ENCODE results near the gene IFITM5.
A peak's percentile ranks its signal among the peaks of the same experiment; 100 is the strongest.
"Not testable (repeated sequence)": the region's sequence is repeated elsewhere in the genome, so short reads cannot be mapped to it uniquely, and the experiment has no call there.

The IFITM5 gene

DNA sequence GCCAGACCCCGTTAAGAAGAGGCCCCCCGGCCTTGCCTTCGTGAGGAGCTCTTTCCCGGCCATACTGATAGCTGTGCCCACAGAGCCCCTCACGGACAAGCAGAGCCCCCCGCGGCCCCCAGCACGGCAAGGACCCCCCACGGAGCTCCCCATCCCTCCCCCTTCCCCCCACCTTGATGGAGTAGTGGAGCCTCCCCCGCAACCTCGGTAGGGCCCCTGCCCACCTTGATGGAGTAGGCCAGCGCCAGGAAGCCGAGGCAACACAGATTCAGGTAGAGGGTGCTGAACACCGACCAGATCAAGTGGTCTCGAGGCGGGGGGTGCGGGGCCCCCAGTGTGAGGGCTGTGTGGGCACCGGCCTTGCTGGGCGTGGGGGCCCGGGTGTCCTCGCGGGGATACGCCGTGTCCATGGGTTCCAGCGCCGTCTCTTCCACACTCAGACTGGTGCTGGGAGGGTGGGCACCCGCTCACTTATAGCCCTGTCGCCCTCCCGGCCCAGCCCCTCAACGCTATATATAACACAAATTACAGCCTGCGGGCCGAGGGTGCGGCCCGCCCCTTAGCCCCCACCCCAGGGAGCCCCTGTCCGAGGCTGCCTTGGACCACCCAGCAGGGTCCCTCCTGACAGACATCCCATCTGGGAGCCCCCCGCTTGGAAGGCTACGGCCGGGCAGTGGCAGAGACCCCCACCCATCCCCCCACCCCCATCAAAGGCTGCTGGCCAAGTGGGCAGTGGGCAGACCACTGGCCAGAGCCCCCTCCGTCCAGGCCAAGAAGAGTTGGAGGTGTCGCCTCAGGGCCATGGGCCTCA is at the start of gene IFITM5:
IFITM5 (minus strand) TSS at position 446 of the 811 bp plus-strand sequence; CDS start at position 410, 36 bp downstream.
- DNase-seq, result no peak

DNA sequence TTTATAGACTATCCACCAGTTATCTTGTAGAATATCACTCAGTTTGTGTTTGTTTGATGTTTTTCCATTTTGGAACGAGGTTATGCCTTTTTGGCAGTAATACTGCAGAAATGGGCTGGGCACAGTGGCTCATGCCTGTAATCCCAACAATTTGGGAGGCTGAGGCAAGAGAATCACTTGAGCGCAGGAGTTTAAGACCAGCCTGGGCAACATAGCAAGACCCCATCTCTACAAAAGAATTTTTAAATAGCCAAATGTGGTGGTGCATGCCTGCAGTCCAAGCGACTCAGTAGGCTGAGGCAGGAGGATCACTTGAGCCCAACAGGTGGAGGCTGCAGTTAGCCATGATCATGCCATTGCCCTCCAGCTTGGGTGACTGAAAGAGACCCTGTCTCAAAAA is 47.2 kb upstream of the IFITM5 start:
- DNase-seq, result no peak

DNA sequence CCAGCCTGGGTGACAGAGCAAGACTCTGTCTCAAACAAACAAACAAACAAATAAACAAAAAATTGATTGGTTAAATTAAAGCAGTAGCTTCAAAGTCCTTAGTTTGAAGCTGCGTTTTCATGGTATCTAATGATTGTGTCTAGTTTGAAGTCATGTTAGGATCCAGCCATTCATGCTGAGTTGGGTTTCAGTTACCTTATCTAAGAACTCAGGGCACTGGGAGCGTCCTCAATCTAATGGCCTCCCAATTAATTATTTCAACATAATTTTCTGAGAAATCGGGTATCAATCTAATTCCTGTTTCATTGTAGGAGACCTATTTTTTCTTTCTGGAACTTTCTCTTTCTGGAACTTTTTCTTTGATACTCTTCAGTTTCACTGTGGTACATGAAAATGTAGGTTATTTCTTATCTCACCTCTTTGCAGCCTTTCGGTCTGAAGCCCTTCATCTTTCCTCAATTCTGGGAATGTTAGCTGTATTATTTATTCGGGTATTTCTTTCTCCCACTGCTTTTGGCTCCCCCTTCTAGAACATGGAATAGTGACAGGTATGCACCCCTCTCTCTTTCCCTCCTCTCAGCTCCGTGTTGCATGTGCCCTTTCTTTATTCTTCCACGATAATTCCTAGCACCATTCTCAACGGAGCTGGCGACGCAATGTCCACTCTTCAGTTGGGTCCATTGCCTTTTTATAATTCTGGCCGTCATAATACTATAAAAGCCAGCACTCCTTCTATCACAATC is 45.7 kb upstream of the IFITM5 start:
- DNase-seq, result no peak

DNA sequence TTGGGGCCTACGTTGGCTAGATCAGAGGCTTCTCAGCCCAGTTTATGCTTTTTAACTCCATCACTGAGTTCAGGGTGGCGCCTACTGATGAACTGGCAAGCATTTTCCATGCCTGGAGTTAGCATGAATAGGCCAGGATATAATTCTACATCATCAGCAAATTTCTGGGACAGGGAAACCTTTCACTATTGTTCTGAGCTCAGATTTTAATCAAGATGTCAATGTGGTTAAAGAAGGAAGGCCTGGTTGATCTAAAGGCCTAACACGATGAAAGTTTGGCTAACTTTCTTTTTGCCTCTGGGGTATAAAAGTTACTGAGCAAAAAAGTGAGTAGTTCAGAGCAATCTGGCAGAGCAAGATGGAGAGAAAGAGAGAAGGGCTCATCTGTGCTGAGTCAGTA is 43.0 kb upstream of the IFITM5 start:
- DNase-seq, result no peak

DNA sequence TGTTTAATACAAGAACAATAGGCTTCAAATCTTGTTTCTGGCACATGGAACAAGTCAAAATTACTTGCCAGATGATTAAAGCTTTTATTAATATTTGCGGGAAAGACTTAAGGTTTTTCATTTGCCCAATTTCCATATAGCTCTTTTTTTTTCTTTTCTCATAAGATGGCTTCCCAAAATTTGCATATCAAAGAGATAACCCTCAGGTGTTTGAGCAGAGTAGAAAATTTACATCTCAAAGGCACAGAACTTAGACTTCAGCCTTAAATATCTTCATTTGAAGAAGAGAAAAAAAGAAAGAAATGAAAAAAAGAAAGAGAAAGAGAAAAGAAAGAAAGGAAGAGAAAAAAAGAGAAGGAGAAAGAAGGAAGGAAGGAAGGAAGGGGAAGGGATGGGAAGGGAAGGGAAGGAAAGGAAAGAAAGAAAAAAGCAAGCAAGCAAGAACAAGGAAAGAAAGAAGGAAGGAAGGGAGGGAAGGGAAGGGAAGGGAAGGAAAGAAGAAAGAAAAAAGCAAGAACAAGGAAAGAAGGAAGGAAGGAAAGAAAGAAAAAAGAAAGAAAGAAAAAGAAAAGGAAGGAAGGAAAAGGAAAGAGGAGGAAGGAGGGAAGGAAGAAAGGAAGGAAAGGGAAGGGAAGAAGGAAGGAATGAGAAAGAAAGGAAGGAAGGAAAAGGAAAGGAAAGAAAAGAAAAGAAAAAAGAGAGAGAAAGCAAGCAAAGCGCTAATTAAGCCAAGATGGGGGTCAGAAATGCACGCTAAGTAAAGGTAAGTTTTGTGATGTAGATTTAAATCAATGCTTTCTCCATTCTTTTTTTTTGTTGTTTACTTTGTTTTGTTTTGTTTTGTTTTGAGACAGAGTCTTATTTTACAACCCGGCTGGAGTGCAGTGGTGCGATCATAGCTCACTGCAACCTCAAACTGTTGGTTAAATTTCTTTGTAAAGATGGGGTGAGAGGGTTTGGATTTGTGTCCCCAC is 41.5 kb upstream of the IFITM5 start:
- no peak for DNase-seq

DNA sequence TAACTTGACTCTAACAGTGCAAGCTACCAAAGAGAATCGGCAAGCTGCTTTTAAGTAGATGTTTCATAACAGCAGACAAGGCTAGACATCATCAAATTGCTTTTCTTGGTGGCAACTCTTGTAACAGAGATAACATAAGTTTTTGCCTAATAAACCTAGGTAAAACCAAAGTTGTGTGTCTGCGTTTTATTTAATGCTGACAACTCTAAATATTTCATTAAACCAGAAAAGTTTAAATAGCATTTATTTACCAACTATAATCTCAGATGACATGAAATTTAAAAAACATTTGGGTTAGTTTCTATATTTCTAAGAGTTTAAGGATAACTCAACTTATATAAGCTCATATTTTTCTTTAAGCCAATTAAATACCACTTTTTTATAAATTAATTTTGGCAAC is 40.6 kb upstream of the IFITM5 start:
- DNase-seq, result no peak

DNA sequence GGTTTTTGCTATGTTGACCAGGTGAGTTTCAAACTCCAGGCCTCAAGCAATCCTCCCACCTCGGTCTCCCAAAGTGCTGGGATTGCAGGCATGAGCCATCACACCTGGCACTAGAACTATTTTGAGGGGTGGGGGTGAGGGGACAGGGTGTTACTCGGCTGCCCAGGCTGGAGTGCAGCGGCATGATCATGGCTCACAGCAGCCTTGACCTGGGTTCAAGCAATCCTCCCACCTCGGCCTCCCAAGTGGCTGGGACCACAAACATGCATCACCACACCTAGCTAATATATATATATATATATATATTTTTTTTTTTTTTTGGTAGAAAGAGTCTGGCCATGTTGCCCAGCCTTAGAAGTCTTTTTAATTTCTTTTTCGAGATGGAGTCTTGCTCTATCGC is 38.4 kb upstream of the IFITM5 start:
- DNase-seq, result no peak

DNA sequence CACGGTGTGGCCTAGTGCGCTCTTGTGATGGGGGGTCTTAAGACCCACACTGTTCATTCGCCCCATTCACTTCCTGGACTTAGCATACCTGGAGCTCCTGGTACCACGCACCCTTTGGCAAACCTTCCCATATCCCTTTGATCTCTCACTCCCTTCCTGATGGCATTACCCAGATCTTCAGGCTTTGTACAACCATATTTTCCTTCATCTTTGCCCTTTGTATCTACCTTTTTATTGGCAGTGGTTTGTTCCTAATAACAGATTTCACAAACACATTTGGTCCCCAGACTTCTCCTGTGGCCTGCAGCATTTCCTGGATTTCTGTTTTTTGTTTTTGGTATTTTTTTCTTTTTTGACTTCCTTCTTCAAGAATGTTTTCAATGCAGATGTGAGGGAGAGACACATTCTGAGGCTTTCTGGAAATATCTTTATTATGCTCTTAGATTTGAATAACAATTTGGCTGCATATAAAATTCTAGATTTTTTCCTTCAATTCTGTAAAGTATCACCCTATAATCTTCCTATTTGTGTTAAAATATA is 37.4 kb upstream of the IFITM5 start:
- no peak for DNase-seq

DNA sequence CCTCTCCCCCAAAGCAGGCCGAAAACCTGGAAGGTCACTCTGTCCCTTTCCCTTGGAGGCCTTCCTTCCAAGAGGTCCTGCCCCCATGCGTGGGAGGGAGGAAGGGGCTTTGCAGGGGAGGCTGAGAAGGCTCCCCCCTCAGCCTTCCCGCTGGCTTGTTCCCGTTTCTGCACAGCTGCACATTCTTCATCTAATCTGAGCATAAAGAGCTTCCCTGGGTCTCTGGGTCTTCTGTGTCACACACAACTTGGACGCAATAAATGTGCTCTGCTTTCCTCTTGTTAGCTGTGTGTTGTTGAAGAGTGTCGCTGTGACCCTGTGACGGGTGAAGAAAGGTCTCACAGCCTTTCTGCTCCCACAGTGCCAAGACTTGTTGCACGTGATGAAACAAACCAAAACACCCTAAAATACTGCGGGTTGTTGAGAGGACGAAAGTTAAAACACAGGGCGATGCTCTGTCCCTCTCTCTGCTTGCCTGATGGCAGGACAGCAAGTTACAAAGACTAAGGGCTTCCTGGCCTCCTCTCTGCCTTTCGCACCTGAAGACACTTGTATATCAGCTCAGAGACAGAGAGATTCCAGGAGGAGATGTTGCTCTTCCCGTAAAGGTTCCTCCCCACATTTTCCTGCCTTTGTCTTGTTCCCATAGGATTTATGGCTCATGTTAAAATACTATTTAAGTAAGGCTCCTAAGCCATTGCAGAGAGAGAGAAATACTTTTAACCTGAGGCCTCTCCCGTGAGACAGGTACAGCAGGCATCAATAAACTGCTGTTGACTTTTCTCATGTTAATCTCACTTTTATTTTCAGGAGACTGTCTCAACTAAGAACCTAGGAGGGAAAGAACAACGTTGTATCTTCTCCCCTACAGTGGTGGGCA is 36.7 kb upstream of the IFITM5 start:
- peak; percentile 44 for DNase-seq

DNA sequence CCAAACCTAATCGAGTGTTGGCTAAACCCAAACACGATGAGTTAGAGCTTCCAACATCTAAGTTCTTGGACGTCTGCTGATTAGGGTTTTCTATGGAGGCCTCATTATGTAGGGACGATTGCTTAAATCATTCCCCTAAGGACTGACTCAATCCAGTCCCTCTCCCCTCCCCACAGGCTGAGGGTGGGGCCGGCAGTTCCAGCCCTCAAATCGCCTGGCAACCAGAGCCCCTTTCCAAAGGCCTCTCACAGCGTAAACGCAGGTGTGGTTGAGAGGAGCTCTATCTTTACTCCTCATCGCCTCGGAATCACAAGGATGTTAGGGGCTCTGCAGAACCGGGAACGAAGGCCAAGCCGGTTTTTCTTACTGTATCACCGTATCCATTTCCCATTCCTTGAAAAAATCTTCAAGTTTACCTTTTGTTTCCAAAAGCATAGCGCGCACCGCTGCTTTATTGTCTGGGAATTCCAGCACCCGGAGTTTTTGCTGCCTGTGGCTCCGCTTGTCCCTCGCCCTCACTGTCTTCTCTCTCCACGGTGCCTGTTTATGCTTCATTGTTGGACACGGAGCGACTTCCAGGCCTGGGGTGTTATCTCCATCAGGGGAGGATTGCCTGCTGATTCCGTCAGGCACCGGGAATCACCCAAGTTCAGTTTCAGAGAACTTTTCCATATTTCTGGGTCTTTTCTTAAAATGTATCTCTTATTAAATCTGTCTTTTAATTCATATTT is 35.1 kb upstream of the IFITM5 start:
- DNase-seq, result peak; percentile 50

DNA sequence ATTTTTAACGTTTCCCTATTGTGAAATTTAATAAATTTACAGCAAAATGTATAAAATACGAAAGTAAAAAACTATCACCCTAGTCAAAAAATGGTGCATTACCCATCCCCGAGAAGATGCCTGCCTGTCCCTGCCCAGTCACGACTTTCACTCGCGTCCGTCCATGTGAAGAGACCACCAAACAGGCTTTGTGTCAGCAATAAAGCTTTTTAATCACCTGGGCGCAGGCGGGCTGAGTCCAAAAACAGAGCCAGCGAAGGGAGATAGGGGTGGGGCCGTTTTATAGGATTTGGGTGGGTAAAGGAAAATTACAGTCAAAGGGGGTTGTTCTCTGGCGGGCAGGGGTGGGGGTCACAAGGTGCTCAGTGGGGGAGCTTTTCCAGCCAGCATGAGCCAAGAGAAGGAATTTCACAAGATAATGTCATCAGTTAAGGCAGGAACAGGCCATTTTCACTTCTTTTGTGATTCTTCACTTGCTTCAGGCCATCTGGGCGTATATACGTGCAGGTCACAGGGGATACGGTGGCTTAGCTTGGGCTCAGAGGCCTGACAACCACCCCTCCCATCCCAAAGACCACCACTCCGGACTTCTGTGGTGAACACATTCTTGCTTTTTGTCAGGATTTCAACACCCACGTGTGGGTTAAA is 34.4 kb upstream of the IFITM5 start:
- not testable (repeated sequence) for DNase-seq

DNA sequence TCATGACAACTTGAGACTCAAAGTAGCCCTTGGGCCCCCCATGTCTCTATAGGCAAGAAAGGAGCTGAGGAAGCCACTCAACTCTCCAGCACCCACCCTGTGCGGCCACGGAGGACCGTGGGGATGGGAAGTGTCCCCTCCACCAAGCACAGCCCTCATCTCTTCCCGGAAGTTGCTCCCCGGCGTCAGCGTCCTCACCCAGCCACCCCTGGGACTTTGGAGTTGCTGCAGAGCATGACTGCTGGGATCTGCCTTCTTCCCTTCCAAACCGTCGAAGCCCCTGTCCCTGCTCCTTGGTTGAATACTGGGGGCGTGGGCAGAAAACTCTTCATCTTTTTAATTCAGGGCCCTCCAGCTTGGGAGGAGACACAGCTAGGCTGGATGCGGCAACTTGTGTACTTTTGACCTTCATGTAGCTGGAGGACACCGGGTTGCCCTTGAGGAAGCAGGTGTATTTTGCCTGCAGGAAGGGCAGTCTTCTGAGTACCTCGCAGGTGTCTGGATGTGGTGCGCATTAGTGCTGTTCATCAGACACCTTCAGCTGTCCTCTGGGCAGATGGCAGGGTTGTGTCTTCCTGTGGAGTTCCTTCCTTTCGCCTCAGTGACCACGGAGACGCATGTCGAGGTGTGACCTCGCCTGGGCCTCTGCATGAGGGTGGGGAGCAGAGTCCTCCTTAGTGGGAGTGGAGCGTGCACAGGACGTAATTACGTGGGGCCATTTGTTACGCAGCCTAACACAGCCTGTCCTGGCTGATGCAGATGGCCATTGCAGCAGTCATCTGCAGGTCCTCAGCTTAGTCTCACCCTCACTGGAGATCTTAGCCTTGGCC is 33.5 kb upstream of the IFITM5 start:
- DNase-seq, result no peak

DNA sequence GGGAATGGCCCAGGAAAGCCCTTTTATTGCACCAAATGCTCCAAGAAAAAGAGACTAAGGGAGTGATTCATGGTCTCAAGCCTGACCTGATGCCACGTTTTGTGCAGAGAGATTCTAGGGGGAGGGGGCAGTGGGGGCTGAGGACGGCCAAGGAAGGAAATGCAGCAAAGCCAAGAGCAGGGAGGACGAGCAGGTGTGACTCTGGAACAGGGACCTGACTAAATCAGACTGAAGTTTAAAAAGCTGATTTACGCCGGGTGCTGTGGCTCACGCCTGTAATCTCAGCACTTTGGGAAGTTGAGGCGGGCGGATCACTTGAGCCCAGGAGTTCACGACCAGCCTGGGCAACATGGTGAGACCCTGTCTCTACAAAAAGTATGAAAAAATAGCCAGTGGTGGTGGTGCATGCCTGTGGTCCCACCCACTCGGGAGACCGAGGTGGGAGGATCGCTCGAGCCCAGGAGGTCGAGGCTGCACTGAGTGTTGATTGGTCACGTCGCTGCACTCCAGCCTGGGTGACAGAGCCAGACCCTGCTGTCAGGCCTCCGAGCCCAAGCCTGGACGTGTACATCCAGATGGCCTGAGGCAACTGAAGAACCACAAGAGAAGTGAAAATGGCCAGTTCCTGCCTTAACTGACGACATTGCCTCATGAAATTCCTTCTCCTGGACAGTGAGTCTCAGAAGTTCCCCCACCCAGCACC is 32.2 kb upstream of the IFITM5 start:
- no peak for DNase-seq

DNA sequence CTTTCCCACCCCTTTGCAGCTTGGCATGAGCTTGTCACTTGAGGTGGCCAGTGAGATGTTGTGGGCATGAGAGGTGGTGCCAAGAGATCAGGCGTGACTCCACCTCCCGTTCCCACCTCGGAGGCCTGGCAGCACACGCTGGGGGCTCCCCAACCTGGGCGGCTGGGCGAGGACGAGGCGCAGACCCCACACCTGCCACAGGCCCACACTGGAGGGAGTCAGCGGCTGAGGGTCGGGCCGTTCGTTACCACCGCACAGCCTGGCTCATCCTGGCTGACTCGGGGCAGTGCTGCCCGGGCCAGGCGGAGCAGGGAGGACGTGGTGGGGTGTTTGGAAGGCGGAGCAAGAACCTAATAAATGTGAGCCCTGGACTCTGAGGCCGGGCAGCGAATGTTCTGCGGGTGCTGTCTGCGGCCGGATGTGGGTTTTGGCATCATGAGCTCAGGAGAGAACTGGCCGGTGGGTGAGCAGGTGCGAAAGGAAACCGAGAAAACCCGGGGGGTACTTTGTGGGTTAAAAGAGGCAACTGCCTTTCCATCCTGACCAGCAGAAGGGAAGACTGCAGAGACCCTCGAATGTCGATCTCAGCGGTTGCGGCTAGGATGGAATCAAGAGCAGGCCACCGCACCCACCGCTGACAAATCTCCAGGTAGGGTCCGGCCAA is 31.5 kb upstream of the IFITM5 start:
- DNase-seq, result no peak

DNA sequence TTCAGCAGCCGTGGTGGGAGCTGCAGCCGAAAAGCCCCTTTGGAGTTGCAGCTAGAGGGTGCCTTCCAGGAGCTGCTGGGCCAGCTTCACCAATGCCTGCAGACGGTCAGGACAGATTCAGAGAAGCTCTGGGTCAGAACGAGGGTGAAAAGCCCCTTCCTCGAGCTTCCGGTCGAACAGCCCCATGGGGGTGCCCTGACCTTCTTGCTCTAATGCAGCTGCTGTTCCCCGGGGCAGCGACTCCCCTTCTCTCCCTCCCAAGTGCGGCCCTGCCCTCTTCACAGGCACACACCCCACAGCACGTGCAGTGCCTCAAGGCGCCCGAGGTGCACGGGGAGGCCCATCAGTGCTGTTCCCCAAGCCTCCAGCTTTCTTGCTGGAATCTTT is 31.0 kb upstream of the IFITM5 start:
- DNase-seq, result no peak

DNA sequence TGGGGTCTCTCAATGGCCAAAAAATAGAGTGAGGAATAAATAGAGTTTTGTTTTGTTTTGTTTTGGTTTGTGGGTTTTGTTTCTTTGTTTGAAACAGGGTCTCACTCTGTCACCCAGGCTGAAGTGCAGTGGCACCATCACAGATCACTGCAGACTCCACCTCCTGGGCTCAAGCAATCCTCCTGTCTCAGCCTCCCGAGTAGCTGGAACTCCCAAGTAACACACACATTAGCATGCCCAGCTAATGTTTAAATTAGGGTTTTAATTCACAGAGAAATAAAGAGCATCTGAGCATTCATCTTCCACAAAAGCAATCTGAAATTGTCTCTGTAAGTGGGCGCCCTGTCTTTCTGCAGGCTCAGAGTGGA is 30.5 kb upstream of the IFITM5 start:
- no peak for DNase-seq

DNA sequence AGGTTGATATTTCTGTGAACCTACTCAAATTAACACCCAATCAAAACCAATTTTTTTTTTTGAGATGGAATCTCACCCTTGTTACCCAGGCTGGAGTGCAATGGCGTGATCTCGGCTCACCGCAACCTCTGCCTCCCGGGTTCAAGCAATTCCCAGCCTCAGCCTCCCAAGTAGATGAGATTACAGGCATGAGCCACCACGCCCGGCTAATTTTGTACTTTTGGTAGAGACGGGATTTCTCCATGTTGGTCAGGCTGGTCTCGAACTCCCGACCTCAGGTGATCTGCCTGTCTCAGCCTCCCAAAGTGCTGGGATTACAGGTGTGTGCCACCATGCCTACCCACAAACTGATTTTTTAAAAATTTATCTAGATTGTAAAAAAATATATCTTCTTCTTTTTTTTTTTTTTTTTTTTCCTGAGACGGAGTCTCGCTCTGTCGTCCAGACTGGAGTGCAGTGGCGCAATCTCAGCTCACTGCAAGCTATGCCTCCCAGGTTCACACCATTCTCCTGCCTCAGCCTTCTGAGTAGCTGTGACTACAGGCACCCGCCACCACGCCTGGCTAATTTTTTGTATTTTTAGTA is 29.3 kb upstream of the IFITM5 start:
- DNase-seq, result not testable (repeated sequence)

DNA sequence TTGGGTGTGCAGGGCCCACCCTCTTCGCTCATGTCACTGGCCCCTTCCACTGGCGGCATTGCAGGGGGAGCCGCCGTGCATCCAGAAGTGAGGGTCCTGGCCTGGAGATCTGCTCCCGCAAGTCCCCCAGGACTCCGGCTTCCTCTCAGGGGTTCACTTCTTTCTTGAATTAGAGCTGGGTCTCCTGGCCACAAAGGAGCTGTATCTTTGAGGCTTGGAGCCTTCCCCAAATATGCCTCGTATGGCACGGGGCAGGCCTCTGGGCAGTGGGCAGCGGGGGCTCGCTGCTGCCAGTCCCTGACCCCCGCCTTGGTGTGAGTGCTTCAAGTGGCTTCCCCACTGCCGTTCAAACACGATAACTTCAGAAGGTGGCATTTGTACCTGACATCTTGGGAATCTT is 28.7 kb upstream of the IFITM5 start:
- DNase-seq, result no peak

All from fibroblast of upper back skin (primary cell).